ENCODE data around the gene SLC22A14.

DNA sequence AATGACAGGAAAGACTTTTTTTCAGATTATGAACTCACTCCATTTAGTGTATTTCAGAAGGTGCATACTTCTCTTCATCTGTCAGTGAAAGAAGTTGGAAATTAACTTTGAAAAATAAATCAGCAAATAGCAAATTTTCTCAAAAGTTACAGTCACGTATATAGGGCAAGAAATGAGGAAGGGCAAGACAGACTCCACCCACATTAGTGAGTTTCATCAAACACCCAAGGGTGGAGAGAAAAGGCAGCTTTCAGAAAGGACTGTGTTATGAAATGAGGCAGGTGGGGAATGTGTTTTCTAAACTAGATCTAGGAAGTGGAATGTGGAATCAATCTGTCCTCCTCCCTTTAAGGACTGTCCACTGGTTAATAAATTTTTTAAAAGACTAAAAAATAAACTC lies 13.6 kb upstream of the SLC22A14 start:
- TF ChIP-seq, protein P1, sequence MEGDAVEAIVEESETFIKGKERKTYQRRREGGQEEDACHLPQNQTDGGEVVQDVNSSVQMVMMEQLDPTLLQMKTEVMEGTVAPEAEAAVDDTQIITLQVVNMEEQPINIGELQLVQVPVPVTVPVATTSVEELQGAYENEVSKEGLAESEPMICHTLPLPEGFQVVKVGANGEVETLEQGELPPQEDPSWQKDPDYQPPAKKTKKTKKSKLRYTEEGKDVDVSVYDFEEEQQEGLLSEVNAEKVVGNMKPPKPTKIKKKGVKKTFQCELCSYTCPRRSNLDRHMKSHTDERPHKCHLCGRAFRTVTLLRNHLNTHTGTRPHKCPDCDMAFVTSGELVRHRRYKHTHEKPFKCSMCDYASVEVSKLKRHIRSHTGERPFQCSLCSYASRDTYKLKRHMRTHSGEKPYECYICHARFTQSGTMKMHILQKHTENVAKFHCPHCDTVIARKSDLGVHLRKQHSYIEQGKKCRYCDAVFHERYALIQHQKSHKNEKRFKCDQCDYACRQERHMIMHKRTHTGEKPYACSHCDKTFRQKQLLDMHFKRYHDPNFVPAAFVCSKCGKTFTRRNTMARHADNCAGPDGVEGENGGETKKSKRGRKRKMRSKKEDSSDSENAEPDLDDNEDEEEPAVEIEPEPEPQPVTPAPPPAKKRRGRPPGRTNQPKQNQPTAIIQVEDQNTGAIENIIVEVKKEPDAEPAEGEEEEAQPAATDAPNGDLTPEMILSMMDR (IDR thresholded peaks at IDR 0.05): no peak
- TF ChIP-seq SIN3A (IDR thresholded peaks at IDR 0.05; ENCODE audit: borderline replicate concordance, insufficient read depth, low read depth, low read length): no peak
- no peak for TF ChIP-seq POLR2AphosphoS5 (IDR thresholded peaks at IDR 0.05; ENCODE audit: low read depth, low read length)
- TF ChIP-seq TCF7L2 (IDR thresholded peaks at IDR 0.05; ENCODE audit: low read depth, low read length): no peak

Data from Panc1 (cell line).